ENCODE measurements around the gene SNPH. TPM values are rescaled to one million over a fixed set of nuclear protein-coding genes. Genes with fewer than 3 reads are reported as not detected.

SNPH gene
- total and polyA plus RNA-seq, 2 of the 4 experiments (the other 2 are of a cell fraction): 3.1 to 4.5 TPM

DNA sequence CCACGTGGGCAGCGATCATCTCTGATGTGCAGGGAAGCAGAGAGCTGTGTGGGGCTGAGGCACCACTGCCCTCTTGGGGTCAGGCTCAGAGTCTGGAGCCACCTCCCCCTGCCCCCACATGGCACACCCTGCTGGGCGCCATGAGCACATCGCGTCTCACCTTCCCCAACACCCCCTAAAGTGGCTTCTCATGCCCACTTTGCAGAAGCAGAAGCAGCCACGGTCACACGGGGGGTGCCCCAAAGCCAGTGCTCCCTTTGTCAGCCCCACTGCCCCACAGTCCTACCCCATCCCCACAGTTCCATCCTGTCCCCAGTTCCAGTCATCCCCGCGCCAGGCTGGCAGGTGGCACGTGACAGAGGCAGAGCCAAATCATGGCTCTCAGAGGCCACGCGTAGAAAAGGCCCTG lies 43.3 kb downstream of the SNPH start:
- Histone ChIP-seq H3K9me3 (ENCODE audit: control insufficient read depth, insufficient read depth, low read length) (no peaks in the 10 kb centered on the region), H3K23ac (ENCODE audit: low read depth, low read length) (no peak overlapping the region), H2AK9ac (replicated peaks; ENCODE audit: low read depth, low read length, poor library complexity) (no peak overlapping the region), H3K14ac (replicated peaks; ENCODE audit: low read depth, low read length) (no peak overlapping the region), H3K18ac (ENCODE audit: low read depth, low read length) (no peak overlapping the region), H3K4me3 (ENCODE audit: insufficient read depth, low read depth, low read length) (no peak overlapping the region), H4K8ac (ENCODE audit: low read depth in 2 of 2, low read length in 2 of 2) (no peak overlapping the region), H4K91ac (ENCODE audit: insufficient read depth, low read depth, low read length) (no peak overlapping the region), H2AK5ac (ENCODE audit: low read depth, low read length) (no peak overlapping the region), H3K9me1 (ENCODE audit: insufficient read depth, low read length) (no peaks in the 10 kb centered on the region; the same call in 1 of the 2 replicates), H3K79me1 (ENCODE audit: low read depth in 1 of 2, low read length in 2 of 2) (no peaks in the 10 kb centered on the region), H3K9ac (ENCODE audit: low read depth, low read length) (no peak overlapping the region), H2BK20ac (ENCODE audit: low read depth, low read length) (no peak overlapping the region), H3K27ac (ENCODE audit: insufficient read depth, low read length) (no peak overlapping the region), H3K27me3 (ENCODE audit: control insufficient read depth, insufficient read depth, low read length) (no peaks in the 10 kb centered on the region), H2BK5ac (ENCODE audit: low read depth, low read length, poor library complexity, severe bottlenecking) (no peak overlapping the region), H3K4me1 (ENCODE audit: control insufficient read depth, insufficient read depth, low read length) (no peaks in the 10 kb centered on the region), H3K56ac (ENCODE audit: extremely low read depth, insufficient read depth, low read length) (no peak overlapping the region), H2BK15ac (ENCODE audit: low read depth, low read length) (no peak overlapping the region), H3K36me3 (ENCODE audit: control insufficient read depth, insufficient read depth, low read length) (peaks cover 10% of the 10 kb centered on the region), H2AFZ (replicated peaks; ENCODE audit: low read length, poor library complexity) (no peak overlapping the region), H2BK120ac (ENCODE audit: low read depth, low read length) (no peak overlapping the region), H3K4me2 (ENCODE audit: low read depth, low read length) (no peak overlapping the region), H4K5ac (ENCODE audit: low read depth, low read length) (no peak overlapping the region), H3K4ac (ENCODE audit: low read depth, low read length) (no peak overlapping the region), H4K20me1 (ENCODE audit: insufficient read depth, low read length) (no peaks in the 10 kb centered on the region)
- CTCF ChIA-PET: no interaction called here
- no peak for ATAC-seq (ENCODE audit: low read depth)
- 82% methylated on average over 6 of the region's 12 CpGs; no CpG with 5 or more reads in 1 of the 2 experiments for WGBS, 2 experiments (ENCODE audit: extremely low coverage in 2 of 2, insufficient read length in 1 of 2)
- dilution Hi-C loops (cut with HindIII; ENCODE audit: low sequenced_read_pairs, unreplicated experiment): no loop called here
- intact Hi-C loops (cut with micrococcal nuclease): no loop called here
- POLR2A ChIA-PET (ENCODE audit: unreplicated experiment): no interaction called here
- BruUV-seq (replicated peaks): no TSS peak
- in situ Hi-C loops (cut with MboI; ENCODE audit: low sequenced_read_pairs): no loop called here
- TF ChIP-seq CEBPB (IDR thresholded peaks at IDR 0.05; ENCODE audit: low read depth, low read length) (no peak), RAD21 (IDR thresholded peaks at IDR 0.05; ENCODE audit: low read length) (no peak), MAZ (IDR thresholded peaks at IDR 0.05; ENCODE audit: borderline replicate concordance, low read depth, low read length) (no peak), POLR2A (IDR thresholded peaks at IDR 0.05; ENCODE audit: low read depth, low read length) (no peak), FOS (IDR thresholded peaks at IDR 0.05; ENCODE audit: low read depth, low read length) (no peak), MAFK (IDR thresholded peaks at IDR 0.05; ENCODE audit: low read depth, low read length) (no peak), SMC3 (IDR thresholded peaks at IDR 0.05; ENCODE audit: low read depth, low read length) (no peak), RCOR1 (IDR thresholded peaks at IDR 0.05; ENCODE audit: insufficient replicate concordance, low read length) (no peak), CHD1 (IDR thresholded peaks at IDR 0.05; ENCODE audit: low read depth, low read length) (no peak), NFE2L2 (IDR thresholded peaks at IDR 0.05; ENCODE audit: low read depth, low read length) (no peak), RFX5 (IDR thresholded peaks at IDR 0.05; ENCODE audit: low read depth, low read length) (no peak), MXI1 (IDR thresholded peaks at IDR 0.05; ENCODE audit: borderline replicate concordance, low read depth, low read length) (no peak), BHLHE40 (IDR thresholded peaks at IDR 0.05; ENCODE audit: low read depth, low read length) (no peak)
- TF ChIP-seq, protein P1, sequence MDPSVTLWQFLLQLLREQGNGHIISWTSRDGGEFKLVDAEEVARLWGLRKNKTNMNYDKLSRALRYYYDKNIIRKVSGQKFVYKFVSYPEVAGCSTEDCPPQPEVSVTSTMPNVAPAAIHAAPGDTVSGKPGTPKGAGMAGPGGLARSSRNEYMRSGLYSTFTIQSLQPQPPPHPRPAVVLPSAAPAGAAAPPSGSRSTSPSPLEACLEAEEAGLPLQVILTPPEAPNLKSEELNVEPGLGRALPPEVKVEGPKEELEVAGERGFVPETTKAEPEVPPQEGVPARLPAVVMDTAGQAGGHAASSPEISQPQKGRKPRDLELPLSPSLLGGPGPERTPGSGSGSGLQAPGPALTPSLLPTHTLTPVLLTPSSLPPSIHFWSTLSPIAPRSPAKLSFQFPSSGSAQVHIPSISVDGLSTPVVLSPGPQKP (IDR thresholded peaks at IDR 0.05; ENCODE audit: borderline replicate concordance, low read depth, low read length): no peak
- TF ChIP-seq, protein P2, sequence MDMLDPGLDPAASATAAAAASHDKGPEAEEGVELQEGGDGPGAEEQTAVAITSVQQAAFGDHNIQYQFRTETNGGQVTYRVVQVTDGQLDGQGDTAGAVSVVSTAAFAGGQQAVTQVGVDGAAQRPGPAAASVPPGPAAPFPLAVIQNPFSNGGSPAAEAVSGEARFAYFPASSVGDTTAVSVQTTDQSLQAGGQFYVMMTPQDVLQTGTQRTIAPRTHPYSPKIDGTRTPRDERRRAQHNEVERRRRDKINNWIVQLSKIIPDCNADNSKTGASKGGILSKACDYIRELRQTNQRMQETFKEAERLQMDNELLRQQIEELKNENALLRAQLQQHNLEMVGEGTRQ (IDR thresholded peaks at IDR 0.05; ENCODE audit: low read depth, low read length): no peak
- no peak for DNase-seq

Data from IMR-90 (cell line).